SJCRH30 (cell line): ENCODE measurements around the gene ATP5F1B. TPM values are rescaled to one million over a fixed set of nuclear protein-coding genes. Genes with fewer than 3 reads are reported as not detected.

Experiments
- total RNA-seq: library from RNA; depleted of rRNA; stranded (reverse); fragments of >200 nt; shearing (Covaris generic); gene quantifications from 2 replicates; pipeline ENCODE4 v1.2.3, GENCODE V29; 2014; rRNA removed

ATP5F1B gene
- total RNA-seq, 1 experiment from 2014 or later, result 730 TPM

Other genes starting within 250 kb of the ATP5F1B start
- gene TIMELESS, start 196.6 kb downstream of the ATP5F1B start, total RNA-seq, result 32.3 and 36.2 TPM in 2 replicates
- gene MIP, start 191.3 kb downstream of the ATP5F1B start, total RNA-seq, result not detected in 2 replicates
- 3.0 and 3.7 TPM in 2 replicates for gene SPRYD4, start 177.4 kb downstream of the ATP5F1B start, total RNA-seq
- not detected in 2 replicates for gene GLS2, start 157.8 kb downstream of the ATP5F1B start, total RNA-seq
- 9.3 and 9.4 TPM in 2 replicates for gene RBMS2, start 124.2 kb downstream of the ATP5F1B start, total RNA-seq
- 34.2 and 42.9 TPM in 2 replicates for gene BAZ2A, start 15.7 kb downstream of the ATP5F1B start, total RNA-seq
- 238 and 251 TPM in 2 replicates for gene PTGES3, start 42.3 kb upstream of the ATP5F1B start, total RNA-seq
- 2,251 and 2,266 TPM in 2 replicates for gene NACA, start 79.3 kb upstream of the ATP5F1B start, total RNA-seq
- gene PRIM1, start 106.3 kb upstream of the ATP5F1B start, total RNA-seq, result 47.3 and 52.3 TPM in 2 replicates
- gene HSD17B6, start 117.3 kb upstream of the ATP5F1B start, total RNA-seq, result 0.43 and 0.73 TPM in 2 replicates